ENCODE results near the gene ACKR2. TPM values are rescaled to one million over a fixed set of nuclear protein-coding genes. Genes with fewer than 3 reads are reported as not detected.

The ACKR2 gene
- total and polyA plus RNA-seq, 3 donors from 2014 or later: 2.7 to 7.8 (median 3.4) TPM

- Histone ChIP-seq H3K27ac (peak overlapping the region in 1 of 2 donors; percentile 33), H3K27me3 (no peaks in the 10 kb centered on the region), H3K4me1 (peaks cover 27% of the 10 kb centered on the region), H3K4me3 (no peak overlapping the region), H3K9me3 (no peaks in the 10 kb centered on the region), H3K36me3 (ENCODE audit: low read depth, missing control alignments) (no peaks in the 10 kb centered on the region)
- WGBS, 2 donors: 78 to 85% methylated on average over 5 to 6 of the region's 6 CpGs
- intact Hi-C loops (cut with DNase I; ENCODE audit: low total_unique reads): no loop called here
- no peak for DNase-seq
- TF ChIP-seq CTCF (IDR thresholded peaks at IDR 0.05): no peak
- TF ChIP-seq POLR2A (IDR thresholded peaks at IDR 0.05): no peak
These were observed 42.1 kb downstream of the ACKR2 start for GRCh38 chr3:42851228-42851834.

DNA sequence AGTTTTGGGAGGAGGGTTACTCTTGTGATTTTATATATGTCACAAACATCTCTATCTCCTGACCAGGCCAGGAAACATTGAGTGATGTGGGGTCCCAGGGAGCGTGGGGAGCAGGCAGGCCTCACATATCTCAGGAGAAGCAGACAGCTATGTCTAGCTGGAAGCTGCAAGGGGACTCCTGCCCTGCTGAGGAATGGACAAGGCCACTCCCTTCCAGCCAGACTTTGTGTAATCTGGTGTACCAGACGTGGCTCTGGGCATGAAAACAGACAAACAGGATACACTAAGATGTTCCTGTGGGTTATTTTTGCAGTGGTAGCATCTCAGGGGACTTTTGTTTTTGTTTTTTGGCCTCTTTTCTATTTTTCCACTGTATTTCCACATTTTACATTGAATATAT lies 43.2 kb downstream of the ACKR2 start:
- H3K27me3 ChIP-seq: no peaks in the 10 kb centered on the region
- WGBS, 2 donors: 27 to 30% methylated on average over 2 of the region's 2 CpGs
- peak overlapping the region in 1 of 2 donors; percentile 41 for H3K27ac ChIP-seq
- no peaks in the 10 kb centered on the region for H3K9me3 ChIP-seq
- peaks cover 17% of the 10 kb centered on the region for H3K4me1 ChIP-seq
- intact Hi-C loops (cut with DNase I; ENCODE audit: low total_unique reads): no loop called here
- TF ChIP-seq CTCF (IDR thresholded peaks at IDR 0.05) (no peak), POLR2A (IDR thresholded peaks at IDR 0.05) (no peak)
- no peak for DNase-seq
- H3K4me3 ChIP-seq: no peak overlapping the region
- H3K36me3 ChIP-seq (ENCODE audit: low read depth, missing control alignments): no peaks in the 10 kb centered on the region

- intact Hi-C loops (cut with DNase I; ENCODE audit: low total_unique reads): no loop called here
- Histone ChIP-seq H3K9me3 (no peaks in the 10 kb centered on the region), H3K36me3 (ENCODE audit: low read depth, missing control alignments) (no peaks in the 10 kb centered on the region), H3K4me3 (no peak overlapping the region), H3K27me3 (no peaks in the 10 kb centered on the region), H3K4me1 (peaks cover 14% of the 10 kb centered on the region), H3K27ac (no peak overlapping the region)
- TF ChIP-seq CTCF (IDR thresholded peaks at IDR 0.05): no peak
- 69 to 88% methylated on average over 1 of the region's 1 CpG for WGBS, 2 donors
- DNase-seq: no peak
These were observed 43.8 kb downstream of the ACKR2 start for GRCh38 chr3:42853056-42853455.

- no peak for TF ChIP-seq CTCF (IDR thresholded peaks at IDR 0.05)
- no peak for TF ChIP-seq POLR2A (IDR thresholded peaks at IDR 0.05)
- H3K9me3 ChIP-seq: no peaks in the 10 kb centered on the region
- no peaks in the 10 kb centered on the region for H3K36me3 ChIP-seq (ENCODE audit: low read depth, missing control alignments)
- H3K27ac ChIP-seq: no peak overlapping the region
- H3K4me3 ChIP-seq: no peak overlapping the region
- peaks cover 14% of the 10 kb centered on the region for H3K4me1 ChIP-seq
- WGBS, 2 donors: 62 to 80% methylated on average over 4 of the region's 4 CpGs
- no peak for DNase-seq
- H3K27me3 ChIP-seq: no peaks in the 10 kb centered on the region
- intact Hi-C loops (cut with DNase I; ENCODE audit: low total_unique reads): no loop called here
These were observed 44.6 kb downstream of the ACKR2 start for GRCh38 chr3:42853739-42854302.

- peaks cover 14% of the 10 kb centered on the region for H3K4me1 ChIP-seq
- intact Hi-C loops (cut with DNase I; ENCODE audit: low total_unique reads): no loop called here
- H3K36me3 ChIP-seq (ENCODE audit: low read depth, missing control alignments): no peaks in the 10 kb centered on the region
- TF ChIP-seq POLR2A (IDR thresholded peaks at IDR 0.05) (no peak), CTCF (IDR thresholded peaks at IDR 0.05) (no peak)
- H3K27ac ChIP-seq: no peak overlapping the region
- H3K27me3 ChIP-seq: no peaks in the 10 kb centered on the region
- H3K4me3 ChIP-seq: no peak overlapping the region
- no peaks in the 10 kb centered on the region for H3K9me3 ChIP-seq
- DNase-seq: no peak
These were observed 45.9 kb downstream of the ACKR2 start for GRCh38 chr3:42855219-42855546.

All from testis (tissue), 3 donors.